HepG2 (cell line): Measurements from ENCODE around the gene MRPS17. TPM values are rescaled to one million over a fixed set of nuclear protein-coding genes. Genes with fewer than 3 reads are reported as not detected.
A peak's percentile ranks its signal among the peaks of the same experiment; 100 is the strongest.

Experiments used
- ATAC-seq: fragments of 200-7000 bp; cut with Tn5 transposase; 3 replicates; pipeline ENCODE4 v1.9.1; 2020; ENCODE audit warnings: mild to moderate bottlenecking, moderate library complexity
- BruUV-seq: library from RNA; stranded (reverse); fragments of 400-500 nt; replicated peaks from 2 replicates; lab custom pipeline; 2021; lab: Mats Ljungman, UMichigan
- CTCF ChIA-PET: fragments of 300-600 bp; formaldehyde crosslinking; extraction: SDS; loops from one replicate; lab custom pipeline; 2021; ENCODE audit warnings: low total read pairs, inconsistent platforms, low intra/inter-chr PET ratio; lab: Yijun Ruan, JAX
- POLR2A ChIA-PET: fragments of 350-600 bp; sonication (Branson Sonifier 250); formaldehyde crosslinking; loops from one replicate; lab custom pipeline; 2020; ENCODE audit warnings: antibody characterized with exemption, inconsistent platforms; lab: Yijun Ruan, JAX
- DNase-seq: peaks from one replicate; pipeline ENCODE4 v3.0.0-alpha.2; 2015; ENCODE audit warnings: low spot score
- FAIRE-seq: peaks from 3 replicates; lab custom pipeline; 2011; peaks lifted over from hg19 to GRCh38; lab: Jason Lieb, UNC
- H2AFZ ChIP-seq: one replicate; pipeline ENCODE4 v1.6.1; 2011; ENCODE audit warnings: low read length, inconsistent platforms
- H3K27ac ChIP-seq: fragments of 300-600 bp; 3 replicates; pipeline ENCODE4 v1.8.0; 2011; ENCODE audit warnings: mixed run types, mild to moderate bottlenecking, mixed read lengths, low read length, inconsistent platforms; ENCODE audit not compliant: insufficient read depth; ENCODE audit errors: extremely low read length
- H3K27me3 ChIP-seq, 2 experiments: fragments of 200-600 bp in 1 of 2; 2 replicates in 1 of 2; 3 replicates in 1 of 2; pipeline versions ENCODE4 v1.6.0 to v1.8.0; 2011; ENCODE audit warnings: low read length in 2 of 2, mild to moderate bottlenecking in 2 of 2, moderate library complexity in 2 of 2, inconsistent platforms in 1 of 2; ENCODE audit not compliant: insufficient read depth in 2 of 2, control insufficient read depth in 1 of 2
- H3K36me3 ChIP-seq, 2 experiments: fragments of 200-600 bp in 1 of 2; replicated peaks in 1 of 2; 2 replicates in 1 of 2; 3 replicates in 1 of 2; pipeline versions ENCODE4 v1.5.1 to v1.8.0; 2011; ENCODE audit warnings: low read length in 2 of 2, inconsistent platforms in 1 of 2; ENCODE audit not compliant: insufficient read depth in 2 of 2, control insufficient read depth in 1 of 2
- H3K4me1 ChIP-seq: 2 replicates; pipeline ENCODE4 v1.5.1; 2012; ENCODE audit warnings: low read length, inconsistent platforms; ENCODE audit not compliant: insufficient read depth
- H3K4me2 ChIP-seq: 2 replicates; pipeline ENCODE4 v1.6.0; 2011; ENCODE audit warnings: low read depth, low read length, inconsistent platforms
- H3K4me3 ChIP-seq, 3 experiments: fragments of 200-600 bp in 1 of 3; sonication (generic), shearing (Covaris generic) in 1 of 3; replicated peaks in 1 of 3; 2 replicates each; pipeline ENCODE4 v1.5.1; 2011 to 2016; ENCODE audit warnings: low read length in 3 of 3, inconsistent platforms in 2 of 3, low read depth in 2 of 3, mild to moderate bottlenecking in 2 of 3, control low read depth in 1 of 3, mixed read lengths in 1 of 3; ENCODE audit not compliant: insufficient read depth in 1 of 3
- H3K79me2 ChIP-seq: one replicate; pipeline ENCODE4 v1.6.1; 2011; ENCODE audit warnings: low read length, inconsistent platforms; ENCODE audit not compliant: insufficient read depth
- H3K9ac ChIP-seq: 2 replicates; pipeline ENCODE4 v1.6.0; 2011; ENCODE audit warnings: mild to moderate bottlenecking, low read depth, low read length, inconsistent platforms; ENCODE audit not compliant: insufficient read depth
- H3K9me3 ChIP-seq: 2 replicates; pipeline ENCODE4 v1.5.1; 2012; ENCODE audit warnings: mild to moderate bottlenecking, low read length
- H4K20me1 ChIP-seq: 2 replicates; pipeline ENCODE4 v1.6.0; 2011; ENCODE audit warnings: inconsistent platforms, mild to moderate bottlenecking, low read length, moderate library complexity; ENCODE audit not compliant: insufficient read depth
- CHD4 ChIP-seq: fragments of 200-600 bp; sonication (generic); IDR thresholded peaks from 2 replicates; pipeline ENCODE4 v1.7.0; 2017; ENCODE audit warnings: mild to moderate bottlenecking, low read length, borderline replicate concordance
- ELF3 ChIP-seq: IDR thresholded peaks from 2 replicates; pipeline ENCODE4 v1.6.1; 2016; ENCODE audit warnings: missing genetic modification reagents, missing compliant biosample characterization
- TBX3 ChIP-seq: fragments of 450-650 bp; IDR thresholded peaks from 2 replicates; pipeline ENCODE4 v1.6.1; 2017; ENCODE audit warnings: antibody characterized with exemption, mild to moderate bottlenecking, inconsistent platforms, borderline replicate concordance
- ZNF512 ChIP-seq: sonication (generic); formaldehyde crosslinking; IDR thresholded peaks from 2 replicates; pipeline ENCODE4 v1.4.0; 2020; ENCODE audit warnings: mild to moderate bottlenecking, missing genetic modification reagents
- WGBS: methylation state at CpG from one replicate; pipeline ENCODE4 v1.1.6; 2017; ENCODE audit warnings: low lambda C conversion rate; 5-methylcytosine and 5-hydroxymethylcytosine counted together
- in situ Hi-C: cut with HindIII; loops from 2 replicates; pipeline ENCODE4 v1.10.0; 2017; ENCODE audit warnings: low pct_unique_long_range_greater_than_20kb; ENCODE audit not compliant: extremely low pct_ligation_motif_present
- intact Hi-C: fragments of 100-400 bp; cut with micrococcal nuclease; formaldehyde crosslinking; loops from one replicate; pipeline ENCODE4 v1.10.0; 2022; ENCODE audit not compliant: unreplicated experiment
- polyA plus RNA-seq, 8 experiments: library from polyadenylated mRNA; depleted of rRNA in 3 of 8; stranded (reverse) in 7 of 8; unstranded in 1 of 8; fragments of >200 nt; fragmentation: Illumina TruSeq in 4 of 8; extraction: Trizol in 4 of 8; gene quantifications; 2 replicates each; pipeline versions ENCODE4 v1.2.1 to v1.2.3, GENCODE V29; 2011 to 2016; ENCODE audit warnings: low read depth in 4 of 8, missing spikeins in 1 of 8, mixed read lengths in 1 of 8; ENCODE audit not compliant: insufficient read depth in 1 of 8
- total RNA-seq, 5 experiments: library from RNA; depleted of rRNA; stranded (reverse); fragments of >200 nt; fragmentation: Illumina TruSeq; extraction: Trizol; gene quantifications; 2 replicates each; pipeline ENCODE4 v1.2.3, GENCODE V29; 2016; ENCODE audit warnings: low read depth in 1 of 5
- TF ChIP-seq, protein P1 (sequence below): sonication (generic); formaldehyde crosslinking; IDR thresholded peaks from one replicate; pipeline ENCODE4 v1.5.1; 2020; ENCODE audit warnings: mild to moderate bottlenecking, missing genetic modification reagents; ENCODE audit errors: not compliant biosample characterization
- TF ChIP-seq, protein P2 (sequence below): sonication (generic); formaldehyde crosslinking; IDR thresholded peaks from 2 replicates; pipeline ENCODE4; 2020; ENCODE audit warnings: missing genetic modification reagents, mild to moderate bottlenecking, borderline replicate concordance

The MRPS17 gene
- total and polyA plus RNA-seq, 2 of the 13 experiments (the other 11 are each of a cell fraction or from before 2014, with no cell fraction given) = 14.9 to 31.3 TPM

- Histone ChIP-seq H3K27ac (no peak overlapping the region), H2AFZ (no peak overlapping the region), H3K9ac (peak overlapping the region; percentile 43; the same call in 1 of the 2 replicates), H3K4me3 (peak overlapping the region in 2 of 3 experiments; percentile 41 to 58; a peak in 3 of 6 replicates), H3K4me1 (peaks cover 44% of the 10 kb centered on the region), H3K27me3 (no peaks in the 10 kb centered on the region; a peak in 1 of 5 replicates), H4K20me1 (no peaks in the 10 kb centered on the region; the same call in 1 of the 2 replicates), H3K79me2 (peaks cover 20% of the 10 kb centered on the region), H3K36me3 (no peaks in the 10 kb centered on the region), H3K4me2 (peak overlapping the region; percentile 65), H3K9me3 (no peaks in the 10 kb centered on the region)
- ATAC-seq = no peak
- no TSS peak for BruUV-seq
- TF ChIP-seq CHD4 (peak; percentile 46; the same call in 1 of the 2 replicates), ZNF512 (CRISPR knock-in tag) (peak; percentile 96), ELF3 (CRISPR knock-in tag) (0 out of 2 replicates have a peak, but pooled peaks have one; percentile 4), TBX3 (no peak)
- TF ChIP-seq, protein P1, sequence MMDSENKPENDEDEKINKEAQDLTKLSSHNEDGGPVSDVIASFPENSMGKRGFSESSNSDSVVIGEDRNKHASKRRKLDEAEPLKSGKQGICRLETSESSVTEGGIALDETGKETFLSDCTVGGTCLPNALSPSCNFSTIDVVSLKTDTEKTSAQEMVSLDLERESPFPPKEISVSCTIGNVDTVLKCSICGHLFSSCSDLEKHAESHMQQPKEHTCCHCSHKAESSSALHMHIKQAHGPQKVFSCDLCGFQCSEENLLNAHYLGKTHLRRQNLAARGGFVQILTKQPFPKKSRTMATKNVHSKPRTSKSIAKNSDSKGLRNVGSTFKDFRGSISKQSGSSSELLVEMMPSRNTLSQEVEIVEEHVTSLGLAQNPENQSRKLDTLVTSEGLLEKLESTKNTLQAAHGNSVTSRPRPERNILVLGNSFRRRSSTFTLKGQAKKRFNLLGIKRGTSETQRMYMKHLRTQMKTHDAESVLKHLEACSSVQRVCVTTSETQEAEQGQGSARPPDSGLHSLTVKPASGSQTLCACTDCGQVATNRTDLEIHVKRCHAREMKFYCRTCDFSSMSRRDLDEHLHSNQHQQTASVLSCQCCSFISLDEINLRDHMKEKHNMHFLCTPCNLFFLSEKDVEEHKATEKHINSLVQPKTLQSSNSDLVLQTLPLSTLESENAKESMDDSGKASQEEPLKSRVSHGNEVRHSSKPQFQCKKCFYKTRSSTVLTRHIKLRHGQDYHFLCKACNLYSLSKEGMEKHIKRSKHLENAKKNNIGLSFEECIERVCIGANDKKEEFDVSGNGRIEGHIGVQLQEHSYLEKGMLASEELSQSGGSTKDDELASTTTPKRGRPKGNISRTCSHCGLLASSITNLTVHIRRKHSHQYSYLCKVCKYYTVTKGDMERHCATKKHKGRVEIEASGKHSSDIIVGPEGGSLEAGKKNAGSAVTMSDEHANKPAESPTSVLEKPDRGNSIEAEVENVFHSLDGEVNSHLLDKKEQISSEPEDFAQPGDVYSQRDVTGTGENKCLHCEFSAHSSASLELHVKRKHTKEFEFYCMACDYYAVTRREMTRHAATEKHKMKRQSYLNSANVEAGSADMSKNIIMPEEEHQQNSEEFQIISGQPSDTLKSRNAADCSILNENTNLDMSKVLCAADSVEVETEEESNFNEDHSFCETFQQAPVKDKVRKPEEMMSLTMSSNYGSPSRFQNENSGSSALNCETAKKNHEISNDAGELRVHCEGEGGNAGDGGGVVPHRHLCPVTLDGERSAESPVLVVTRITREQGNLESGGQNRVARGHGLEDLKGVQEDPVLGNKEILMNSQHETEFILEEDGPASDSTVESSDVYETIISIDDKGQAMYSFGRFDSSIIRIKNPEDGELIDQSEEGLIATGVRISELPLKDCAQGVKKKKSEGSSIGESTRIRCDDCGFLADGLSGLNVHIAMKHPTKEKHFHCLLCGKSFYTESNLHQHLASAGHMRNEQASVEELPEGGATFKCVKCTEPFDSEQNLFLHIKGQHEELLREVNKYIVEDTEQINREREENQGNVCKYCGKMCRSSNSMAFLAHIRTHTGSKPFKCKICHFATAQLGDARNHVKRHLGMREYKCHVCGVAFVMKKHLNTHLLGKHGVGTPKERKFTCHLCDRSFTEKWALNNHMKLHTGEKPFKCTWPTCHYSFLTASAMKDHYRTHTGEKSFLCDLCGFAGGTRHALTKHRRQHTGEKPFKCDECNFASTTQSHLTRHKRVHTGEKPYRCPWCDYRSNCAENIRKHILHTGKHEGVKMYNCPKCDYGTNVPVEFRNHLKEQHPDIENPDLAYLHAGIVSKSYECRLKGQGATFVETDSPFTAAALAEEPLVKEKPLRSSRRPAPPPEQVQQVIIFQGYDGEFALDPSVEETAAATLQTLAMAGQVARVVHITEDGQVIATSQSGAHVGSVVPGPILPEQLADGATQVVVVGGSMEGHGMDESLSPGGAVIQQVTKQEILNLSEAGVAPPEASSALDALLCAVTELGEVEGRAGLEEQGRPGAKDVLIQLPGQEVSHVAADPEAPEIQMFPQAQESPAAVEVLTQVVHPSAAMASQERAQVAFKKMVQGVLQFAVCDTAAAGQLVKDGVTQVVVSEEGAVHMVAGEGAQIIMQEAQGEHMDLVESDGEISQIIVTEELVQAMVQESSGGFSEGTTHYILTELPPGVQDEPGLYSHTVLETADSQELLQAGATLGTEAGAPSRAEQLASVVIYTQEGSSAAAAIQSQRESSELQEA (CRISPR knock-in tag) = no peak
- TF ChIP-seq, protein P2, sequence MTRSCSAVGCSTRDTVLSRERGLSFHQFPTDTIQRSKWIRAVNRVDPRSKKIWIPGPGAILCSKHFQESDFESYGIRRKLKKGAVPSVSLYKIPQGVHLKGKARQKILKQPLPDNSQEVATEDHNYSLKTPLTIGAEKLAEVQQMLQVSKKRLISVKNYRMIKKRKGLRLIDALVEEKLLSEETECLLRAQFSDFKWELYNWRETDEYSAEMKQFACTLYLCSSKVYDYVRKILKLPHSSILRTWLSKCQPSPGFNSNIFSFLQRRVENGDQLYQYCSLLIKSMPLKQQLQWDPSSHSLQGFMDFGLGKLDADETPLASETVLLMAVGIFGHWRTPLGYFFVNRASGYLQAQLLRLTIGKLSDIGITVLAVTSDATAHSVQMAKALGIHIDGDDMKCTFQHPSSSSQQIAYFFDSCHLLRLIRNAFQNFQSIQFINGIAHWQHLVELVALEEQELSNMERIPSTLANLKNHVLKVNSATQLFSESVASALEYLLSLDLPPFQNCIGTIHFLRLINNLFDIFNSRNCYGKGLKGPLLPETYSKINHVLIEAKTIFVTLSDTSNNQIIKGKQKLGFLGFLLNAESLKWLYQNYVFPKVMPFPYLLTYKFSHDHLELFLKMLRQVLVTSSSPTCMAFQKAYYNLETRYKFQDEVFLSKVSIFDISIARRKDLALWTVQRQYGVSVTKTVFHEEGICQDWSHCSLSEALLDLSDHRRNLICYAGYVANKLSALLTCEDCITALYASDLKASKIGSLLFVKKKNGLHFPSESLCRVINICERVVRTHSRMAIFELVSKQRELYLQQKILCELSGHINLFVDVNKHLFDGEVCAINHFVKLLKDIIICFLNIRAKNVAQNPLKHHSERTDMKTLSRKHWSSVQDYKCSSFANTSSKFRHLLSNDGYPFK (CRISPR knock-in tag) = 0 out of 2 replicates have a peak, but pooled peaks have one; percentile 30
- ChIA-PET POLR2A (interaction anchor here (1.5 to 4.1 kb wide), 12 partner anchors 9 to 116 kb away, joined by 4 to 26 read pairs (median 10); partner anchors contain the start of genes CCT6A, MRPS17, PSPH and SUMF2), CTCF (interaction anchor here (1.4 kb wide), 1 partner anchor 322 kb away, joined by 8 read pairs; no protein-coding TSS in a partner anchor)
- WGBS = 73% methylated on average over 15 of the region's 15 CpGs
- intact Hi-C loops (loop anchor here (2.0 to 5.0 kb wide), 2 partner anchors 44 to 323 kb away; no protein-coding TSS in a partner anchor), in situ Hi-C loops (loop anchor here (25.0 kb wide), 2 partner anchors 201 to 326 kb away; no protein-coding TSS in a partner anchor)
- no peak for FAIRE-seq
- no peak for DNase-seq
Measured at GRCh38 chr7:55963584-55964168, 12.0 kb downstream of the MRPS17 start.
